ENCODE data around the gene KLHL40.

KLHL40 gene

DNA sequence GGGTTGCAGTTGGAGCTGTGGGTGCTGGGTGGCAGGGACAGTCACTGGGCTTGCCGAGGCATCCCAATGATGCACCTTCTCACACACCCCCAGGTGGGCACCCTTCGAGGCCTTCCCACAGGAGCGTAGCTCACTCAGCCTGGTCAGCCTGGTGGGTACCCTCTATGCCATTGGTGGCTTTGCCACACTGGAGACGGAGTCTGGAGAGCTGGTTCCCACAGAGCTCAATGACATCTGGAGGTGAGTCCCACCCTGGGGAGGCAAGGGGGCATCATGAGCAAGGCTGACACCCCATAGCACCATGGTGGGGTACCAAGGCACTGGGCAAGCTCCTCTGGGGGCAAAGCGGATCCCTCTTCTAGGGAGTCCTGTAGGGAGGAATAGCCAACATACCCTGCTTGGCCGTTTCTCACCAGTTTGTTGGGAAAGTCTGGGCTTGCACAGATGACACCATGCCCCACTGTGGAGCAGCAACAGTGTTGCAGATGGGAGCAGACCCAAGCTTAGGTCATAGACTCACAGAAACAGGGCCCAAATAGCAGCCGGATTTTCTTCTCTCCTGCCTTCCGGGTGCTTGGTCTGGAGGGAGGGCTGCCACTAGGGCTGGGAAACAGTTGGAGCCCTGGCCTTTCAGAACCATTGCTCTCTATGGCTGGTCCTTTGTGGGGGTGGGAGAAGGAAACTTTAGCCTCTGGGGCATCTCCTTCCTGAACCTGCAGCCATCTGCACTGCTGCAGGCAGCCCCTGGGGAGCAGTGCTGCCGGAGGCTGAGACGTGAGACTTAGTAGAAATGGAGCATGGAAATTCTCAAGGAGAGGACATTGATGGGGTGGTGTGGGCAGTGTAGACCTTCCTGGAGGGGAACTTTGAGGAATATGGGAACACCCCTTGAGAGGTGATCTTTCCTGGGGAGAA is 5.7 kb downstream of the KLHL40 start:
- no peak for DNase-seq (ENCODE audit: low read depth)
- TF ChIP-seq, protein P1, sequence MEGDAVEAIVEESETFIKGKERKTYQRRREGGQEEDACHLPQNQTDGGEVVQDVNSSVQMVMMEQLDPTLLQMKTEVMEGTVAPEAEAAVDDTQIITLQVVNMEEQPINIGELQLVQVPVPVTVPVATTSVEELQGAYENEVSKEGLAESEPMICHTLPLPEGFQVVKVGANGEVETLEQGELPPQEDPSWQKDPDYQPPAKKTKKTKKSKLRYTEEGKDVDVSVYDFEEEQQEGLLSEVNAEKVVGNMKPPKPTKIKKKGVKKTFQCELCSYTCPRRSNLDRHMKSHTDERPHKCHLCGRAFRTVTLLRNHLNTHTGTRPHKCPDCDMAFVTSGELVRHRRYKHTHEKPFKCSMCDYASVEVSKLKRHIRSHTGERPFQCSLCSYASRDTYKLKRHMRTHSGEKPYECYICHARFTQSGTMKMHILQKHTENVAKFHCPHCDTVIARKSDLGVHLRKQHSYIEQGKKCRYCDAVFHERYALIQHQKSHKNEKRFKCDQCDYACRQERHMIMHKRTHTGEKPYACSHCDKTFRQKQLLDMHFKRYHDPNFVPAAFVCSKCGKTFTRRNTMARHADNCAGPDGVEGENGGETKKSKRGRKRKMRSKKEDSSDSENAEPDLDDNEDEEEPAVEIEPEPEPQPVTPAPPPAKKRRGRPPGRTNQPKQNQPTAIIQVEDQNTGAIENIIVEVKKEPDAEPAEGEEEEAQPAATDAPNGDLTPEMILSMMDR (IDR thresholded peaks at IDR 0.05; ENCODE audit: control insufficient read depth, extremely low read depth, insufficient read depth), result no peak
- no peak overlapping the region for H3K4me3 ChIP-seq (ENCODE audit: low read depth, low read length)

DNA sequence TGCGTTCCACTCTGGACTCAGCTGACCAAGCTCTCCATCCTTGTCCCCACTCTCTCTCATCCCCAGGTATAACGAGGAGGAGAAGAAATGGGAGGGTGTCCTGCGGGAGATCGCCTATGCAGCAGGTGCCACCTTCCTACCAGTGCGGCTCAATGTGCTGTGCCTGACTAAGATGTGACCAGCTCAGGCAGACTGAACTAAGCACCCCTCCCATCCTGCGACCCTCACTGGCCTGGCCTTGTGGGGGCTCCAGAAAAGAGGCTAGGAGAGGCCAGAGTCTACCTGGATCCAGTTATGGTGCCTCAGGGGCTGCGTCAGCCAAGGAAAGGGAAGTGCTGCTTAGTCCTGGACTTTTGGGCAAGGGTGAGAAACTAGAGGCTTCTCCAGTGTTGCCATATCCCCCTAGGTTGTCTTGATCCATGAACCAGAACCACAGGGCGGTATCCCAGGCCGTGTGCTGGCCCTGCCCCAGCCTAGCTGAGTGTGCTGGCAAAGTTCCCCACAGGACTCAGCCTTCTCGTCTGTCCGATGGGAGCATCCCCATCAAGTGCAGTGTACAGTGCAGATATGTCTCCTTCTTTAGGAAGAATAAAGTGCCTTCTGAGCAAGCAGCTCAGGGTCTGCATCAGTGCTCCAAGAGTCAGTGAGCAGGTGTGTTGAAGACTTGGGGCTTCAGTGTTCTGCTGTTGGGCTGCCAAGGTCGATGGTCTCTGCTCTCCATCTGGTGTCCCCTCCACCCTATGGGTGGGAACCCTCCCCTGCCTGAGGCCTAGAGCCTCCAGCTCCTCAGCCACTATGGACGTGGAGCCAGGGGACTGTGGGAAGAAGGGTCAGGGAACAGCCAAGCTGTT is 6.7 kb downstream of the KLHL40 start:
- TF ChIP-seq, protein P1 (IDR thresholded peaks at IDR 0.05; ENCODE audit: control insufficient read depth, extremely low read depth, insufficient read depth), result no peak

DNA sequence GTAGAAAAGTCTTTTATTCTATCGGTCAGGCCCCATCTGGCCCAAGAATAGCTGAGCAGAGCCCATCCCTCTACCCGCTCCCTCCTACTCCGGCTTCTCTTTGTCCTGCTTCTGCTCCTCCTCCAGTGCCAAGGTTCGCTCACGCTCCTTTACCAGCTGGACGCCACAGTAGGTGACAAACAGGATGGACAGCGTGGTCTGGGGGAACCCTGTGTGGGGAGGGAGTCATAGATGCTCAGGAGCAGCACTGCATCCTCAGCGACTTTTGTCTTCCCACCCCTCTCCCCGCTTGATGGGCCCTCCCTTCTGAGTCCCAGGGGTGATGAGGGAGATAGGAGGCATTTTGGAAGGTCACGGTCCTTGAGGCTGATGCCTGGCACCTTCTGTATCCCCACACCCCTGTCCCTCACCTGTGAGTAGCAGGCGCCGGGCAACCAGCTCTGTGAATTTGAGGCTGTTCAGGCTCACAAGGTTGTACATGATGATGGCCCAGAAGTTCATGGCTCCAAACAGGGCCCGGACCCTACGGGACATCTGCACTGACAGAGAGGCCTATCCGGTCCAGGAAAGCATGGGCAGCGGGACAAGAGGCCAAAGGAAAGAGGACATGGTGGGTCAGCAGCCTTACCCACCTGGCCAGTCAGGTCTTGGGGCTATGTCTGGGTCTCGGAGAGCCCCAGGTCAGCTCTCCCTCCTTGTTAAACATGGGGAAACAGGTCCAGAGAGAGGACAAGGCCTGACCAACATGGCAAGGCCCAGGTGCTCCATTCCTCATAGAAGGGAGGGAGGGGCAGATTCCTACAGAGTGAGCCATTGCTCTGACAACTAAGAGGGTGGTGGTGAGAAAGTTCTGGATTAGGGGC is 7.6 kb downstream of the KLHL40 start:
- TF ChIP-seq, protein P1 (IDR thresholded peaks at IDR 0.05; ENCODE audit: control insufficient read depth, extremely low read depth, insufficient read depth), result no peak
- no peak for DNase-seq (ENCODE audit: low read depth)
- H3K4me3 ChIP-seq (ENCODE audit: low read depth, low read length), result no peak overlapping the region

More for the DNA sequence above, 6.7 kb downstream of the KLHL40 start:
- H3K4me3 ChIP-seq (ENCODE audit: low read depth, low read length), result no peak overlapping the region
- DNase-seq (ENCODE audit: low read depth), result no peak

DNA sequence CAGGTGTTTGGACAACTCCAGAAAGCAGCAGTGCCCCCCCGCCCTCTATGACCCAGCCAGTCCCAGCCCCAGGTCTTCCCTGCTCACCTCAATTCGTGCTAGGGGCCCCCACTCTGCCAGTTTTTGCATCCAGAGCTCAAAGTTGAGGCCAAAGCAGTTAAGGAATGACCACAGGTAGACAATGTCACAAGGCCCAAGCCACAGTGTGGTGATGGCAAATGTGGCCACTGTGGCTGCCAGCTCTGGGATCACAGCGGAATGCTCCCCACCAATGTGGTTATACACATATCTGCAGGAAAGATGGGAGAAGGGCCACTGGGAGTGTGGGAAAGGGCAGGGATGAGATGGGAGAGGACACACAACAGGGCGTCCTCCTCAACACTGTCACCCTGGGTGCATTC is 8.2 kb downstream of the KLHL40 start:
- no peak overlapping the region for H3K4me3 ChIP-seq (ENCODE audit: low read depth, low read length)
- TF ChIP-seq, protein P1 (IDR thresholded peaks at IDR 0.05; ENCODE audit: control insufficient read depth, extremely low read depth, insufficient read depth), result no peak
- no peak for DNase-seq (ENCODE audit: low read depth)

GRCh38 chr3:42694366-42694765 is 9.0 kb downstream of the KLHL40 start:
- DNase-seq (ENCODE audit: low read depth), result no peak
- no peak overlapping the region for H3K4me3 ChIP-seq (ENCODE audit: low read depth, low read length)
- TF ChIP-seq, protein P1 (IDR thresholded peaks at IDR 0.05; ENCODE audit: control insufficient read depth, extremely low read depth, insufficient read depth), result no peak
